K562 (cell line): ENCODE measurements around the gene KRTAP5-11. TPM values are rescaled to one million over a fixed set of nuclear protein-coding genes. Genes with fewer than 3 reads are reported as not detected.

ENCODE experiments used
- CBX3 ChIP-seq, 2 experiments: IDR thresholded peaks; 1 replicate in 1 of 2; 2 replicates in 1 of 2; pipeline ENCODE4 v1.6.1; 2012; ENCODE audit warnings: inconsistent platforms in 2 of 2, low read length in 2 of 2, borderline replicate concordance in 1 of 2, control low read depth in 1 of 2
- HEY1 ChIP-seq: fragments of 250-450 bp; sonication (Bioruptor Pico); IDR thresholded peaks from 2 replicates; pipeline ENCODE4 v1.5.0; 2020; ENCODE audit warnings: mild to moderate bottlenecking, moderate library complexity, borderline replicate concordance
- IFI16 ChIP-seq: fragments of 250-450 bp; sonication (Bioruptor Pico); IDR thresholded peaks from 2 replicates; pipeline ENCODE4 v2.1.2; 2022; ENCODE audit warnings: mild to moderate bottlenecking, inconsistent platforms
- POLR2AphosphoS5 ChIP-seq: IDR thresholded peaks from 2 replicates; pipeline ENCODE4 v1.6.1; 2011; ENCODE audit warnings: mild to moderate bottlenecking, low read depth, low read length, moderate library complexity; ENCODE audit not compliant: control insufficient read depth, insufficient read depth
- POU5F1 ChIP-seq: fragments of 150-350 bp; IDR thresholded peaks from 2 replicates; pipeline ENCODE4 v1.6.1; 2014; ENCODE audit warnings: borderline replicate concordance, low read length, low read depth, mild to moderate bottlenecking; ENCODE audit not compliant: partially characterized antibody
- STAT5A ChIP-seq: IDR thresholded peaks from 2 replicates; pipeline ENCODE4 v1.6.1; 2012; ENCODE audit warnings: low read length, inconsistent platforms, borderline replicate concordance
- ZKSCAN3 ChIP-seq: fragments of 250-450 bp; sonication (Bioruptor Pico); IDR thresholded peaks from 2 replicates; pipeline ENCODE4 v1.4.0; 2020
- ZNF282 ChIP-seq: sonication (generic); formaldehyde crosslinking; IDR thresholded peaks from 2 replicates; pipeline ENCODE4 v1.8.1; 2023; ENCODE audit warnings: missing genetic modification reagents
- polyA plus RNA-seq, 8 experiments: library from polyadenylated mRNA; depleted of rRNA in 4 of 8; stranded (reverse) in 5 of 8; unstranded in 3 of 8; fragments of >200 nt; fragmentation: Nextera tagmentation in 2 of 8; fragmentation: Illumina TruSeq in 1 of 8; extraction: Ambion mirVana in 2 of 8; extraction: Trizol in 1 of 8; gene quantifications; 2 replicates each; pipeline versions ENCODE4 v1.2.1 to v1.2.3, GENCODE V29; 2011 to 2014; ENCODE audit warnings: inconsistent platforms in 1 of 8, missing spikeins in 1 of 8
- total RNA-seq, 7 experiments: library from RNA; depleted of rRNA in 6 of 7; stranded (reverse); fragments of >200 nt in 6 of 7; fragmentation: Illumina TruSeq in 2 of 7; extraction: Trizol in 2 of 7; gene quantifications; 2 replicates each; pipeline versions ENCODE4 v1.2.1 to v1.2.3, GENCODE V29; 2011 to 2021; ENCODE audit warnings: low replicate concordance in 1 of 7
- TF ChIP-seq, protein P1 (sequence below): fragments of 450-650 bp; formaldehyde crosslinking; IDR thresholded peaks from 2 replicates; pipeline ENCODE4 v1.4.0; 2022; ENCODE audit warnings: missing genetic modification characterization
- TF ChIP-seq, protein P2 (sequence below): sonication (generic); formaldehyde crosslinking; IDR thresholded peaks from 2 replicates; pipeline ENCODE4 v1.8.0; 2022; ENCODE audit warnings: missing genetic modification reagents, mild to moderate bottlenecking, moderate library complexity, borderline replicate concordance
- TF ChIP-seq, protein P3 (sequence below): fragments of 450-650 bp; IDR thresholded peaks from 2 replicates; pipeline ENCODE4 v1.6.1; 2017; ENCODE audit warnings: antibody characterized with exemption

KRTAP5-11 gene
- total and polyA plus RNA-seq, 9 of the 15 experiments (the other 6 are each of a cell fraction or from before 2014, with no cell fraction given), result not detected

DNA sequence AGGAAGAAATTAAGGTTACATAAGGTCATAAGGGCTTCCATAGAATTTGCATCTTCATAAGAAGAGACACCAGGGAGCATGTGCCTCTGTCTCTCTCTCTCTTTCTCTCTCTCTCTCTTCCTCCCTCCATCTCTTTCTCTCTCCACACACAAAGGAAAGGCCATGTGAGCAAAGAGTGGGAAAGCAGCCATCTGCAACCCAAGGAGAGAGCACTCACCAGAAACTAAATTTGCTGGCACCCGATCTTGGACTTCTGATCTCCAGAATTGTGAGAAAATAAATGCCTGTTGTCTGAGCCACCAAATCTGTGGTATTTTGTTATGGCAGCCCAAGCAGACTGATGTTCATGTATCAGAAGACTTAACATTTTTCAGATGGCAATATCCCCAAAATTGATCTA, 23.7 kb downstream of the KRTAP5-11 start (continued):
- no peak for TF ChIP-seq STAT5A
- TF ChIP-seq, protein P1, sequence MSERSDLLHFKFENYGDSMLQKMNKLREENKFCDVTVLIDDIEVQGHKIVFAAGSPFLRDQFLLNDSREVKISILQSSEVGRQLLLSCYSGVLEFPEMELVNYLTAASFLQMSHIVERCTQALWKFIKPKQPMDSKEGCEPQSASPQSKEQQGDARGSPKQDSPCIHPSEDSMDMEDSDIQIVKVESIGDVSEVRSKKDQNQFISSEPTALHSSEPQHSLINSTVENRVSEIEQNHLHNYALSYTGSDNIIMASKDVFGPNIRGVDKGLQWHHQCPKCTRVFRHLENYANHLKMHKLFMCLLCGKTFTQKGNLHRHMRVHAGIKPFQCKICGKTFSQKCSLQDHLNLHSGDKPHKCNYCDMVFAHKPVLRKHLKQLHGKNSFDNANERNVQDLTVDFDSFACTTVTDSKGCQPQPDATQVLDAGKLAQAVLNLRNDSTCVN (CRISPR knock-in tag), result no peak
- no peak for TF ChIP-seq HEY1
- TF ChIP-seq, protein P2, sequence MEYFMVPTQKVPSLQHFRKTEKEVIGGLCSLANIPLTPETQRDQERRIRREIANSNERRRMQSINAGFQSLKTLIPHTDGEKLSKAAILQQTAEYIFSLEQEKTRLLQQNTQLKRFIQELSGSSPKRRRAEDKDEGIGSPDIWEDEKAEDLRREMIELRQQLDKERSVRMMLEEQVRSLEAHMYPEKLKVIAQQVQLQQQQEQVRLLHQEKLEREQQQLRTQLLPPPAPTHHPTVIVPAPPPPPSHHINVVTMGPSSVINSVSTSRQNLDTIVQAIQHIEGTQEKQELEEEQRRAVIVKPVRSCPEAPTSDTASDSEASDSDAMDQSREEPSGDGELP (CRISPR knock-in tag), result no peak
- TF ChIP-seq, protein P3, sequence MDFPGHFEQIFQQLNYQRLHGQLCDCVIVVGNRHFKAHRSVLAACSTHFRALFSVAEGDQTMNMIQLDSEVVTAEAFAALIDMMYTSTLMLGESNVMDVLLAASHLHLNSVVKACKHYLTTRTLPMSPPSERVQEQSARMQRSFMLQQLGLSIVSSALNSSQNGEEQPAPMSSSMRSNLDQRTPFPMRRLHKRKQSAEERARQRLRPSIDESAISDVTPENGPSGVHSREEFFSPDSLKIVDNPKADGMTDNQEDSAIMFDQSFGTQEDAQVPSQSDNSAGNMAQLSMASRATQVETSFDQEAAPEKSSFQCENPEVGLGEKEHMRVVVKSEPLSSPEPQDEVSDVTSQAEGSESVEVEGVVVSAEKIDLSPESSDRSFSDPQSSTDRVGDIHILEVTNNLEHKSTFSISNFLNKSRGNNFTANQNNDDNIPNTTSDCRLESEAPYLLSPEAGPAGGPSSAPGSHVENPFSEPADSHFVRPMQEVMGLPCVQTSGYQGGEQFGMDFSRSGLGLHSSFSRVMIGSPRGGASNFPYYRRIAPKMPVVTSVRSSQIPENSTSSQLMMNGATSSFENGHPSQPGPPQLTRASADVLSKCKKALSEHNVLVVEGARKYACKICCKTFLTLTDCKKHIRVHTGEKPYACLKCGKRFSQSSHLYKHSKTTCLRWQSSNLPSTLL, result no peak
- TF ChIP-seq ZKSCAN3 (CRISPR knock-in tag), result no peak
- TF ChIP-seq CBX3 (IDR thresholded peaks at IDR 0.05; ENCODE audit: borderline replicate concordance in 1 of 2, low read length in 2 of 2), result no peak
- no peak for TF ChIP-seq POU5F1
- no peak for TF ChIP-seq ZNF282 (CRISPR knock-in tag)
- TF ChIP-seq POLR2AphosphoS5, result no peak
- no peak for TF ChIP-seq IFI16 (CRISPR knock-in tag)
- TF ChIP-seq, all 486 proteins: peak for 0
